Measurements from ENCODE around the gene SORCS2.
A peak's percentile ranks its signal among the peaks of the same experiment; 100 is the strongest.
"Not testable (repeated sequence)": the region's sequence is repeated elsewhere in the genome, so short reads cannot be mapped to it uniquely, and the experiment has no call there.

The SORCS2 gene

DNA sequence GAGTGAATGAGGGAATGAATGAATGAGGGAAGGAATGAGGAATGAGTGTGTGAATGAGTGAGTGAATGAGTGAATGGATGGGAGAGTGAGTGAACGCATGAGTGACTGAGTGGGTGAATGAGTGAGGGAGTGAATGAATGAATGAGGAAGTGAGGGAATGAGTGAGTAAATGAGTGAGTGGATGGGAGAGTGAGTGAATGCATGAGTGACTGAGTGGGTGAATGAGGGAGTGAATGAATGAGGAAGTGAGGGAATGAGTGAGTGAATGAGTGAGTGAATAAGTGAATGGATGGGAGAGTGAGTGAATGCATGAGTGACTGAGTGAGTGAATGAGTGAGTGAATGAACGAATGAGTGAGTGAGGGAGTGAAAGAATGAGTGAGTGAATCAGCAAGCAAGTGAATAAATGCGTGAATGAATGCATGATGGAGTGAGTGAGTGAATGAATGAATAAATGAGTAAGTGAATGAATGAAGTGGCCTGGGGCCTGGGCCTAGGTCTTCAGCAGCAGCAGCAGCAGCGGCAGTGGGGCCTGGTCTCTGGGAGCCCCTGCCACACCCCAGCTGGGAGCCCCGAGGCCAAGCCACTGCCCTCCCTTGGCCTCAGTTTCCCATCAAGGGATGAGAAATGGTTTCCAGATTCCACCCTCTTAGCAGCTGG lies 258.6 kb downstream of the SORCS2 start:
- no peak for DNase-seq

- DNase-seq: no peak
Observed at GRCh38 chr4:7451434-7451789, 259.1 kb downstream of the SORCS2 start.

- no peak for DNase-seq
Observed at GRCh38 chr4:7451800-7452199, 259.5 kb downstream of the SORCS2 start.

DNA sequence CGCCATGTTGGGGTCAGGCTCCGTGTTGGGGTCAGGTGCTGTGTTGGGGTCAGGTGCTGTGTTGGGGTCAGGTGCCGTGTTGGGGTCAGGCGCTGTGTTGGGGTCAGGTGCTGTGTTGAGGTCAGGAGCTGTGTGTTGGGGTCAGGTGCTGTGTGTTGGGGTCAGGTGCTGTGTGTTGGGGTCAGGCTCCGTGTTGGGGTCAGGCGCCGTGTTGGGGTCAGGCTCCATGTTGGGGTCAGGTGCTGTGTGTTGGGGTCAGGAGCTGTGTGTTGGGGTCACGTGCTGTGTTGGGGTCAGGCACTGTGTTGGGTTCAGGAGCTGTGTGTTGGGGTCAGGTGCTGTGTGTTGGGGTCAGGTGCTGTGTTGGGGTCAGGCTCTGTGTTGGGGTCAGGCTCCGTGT lies 260.5 kb downstream of the SORCS2 start:
- DNase-seq: not testable (repeated sequence)

DNA sequence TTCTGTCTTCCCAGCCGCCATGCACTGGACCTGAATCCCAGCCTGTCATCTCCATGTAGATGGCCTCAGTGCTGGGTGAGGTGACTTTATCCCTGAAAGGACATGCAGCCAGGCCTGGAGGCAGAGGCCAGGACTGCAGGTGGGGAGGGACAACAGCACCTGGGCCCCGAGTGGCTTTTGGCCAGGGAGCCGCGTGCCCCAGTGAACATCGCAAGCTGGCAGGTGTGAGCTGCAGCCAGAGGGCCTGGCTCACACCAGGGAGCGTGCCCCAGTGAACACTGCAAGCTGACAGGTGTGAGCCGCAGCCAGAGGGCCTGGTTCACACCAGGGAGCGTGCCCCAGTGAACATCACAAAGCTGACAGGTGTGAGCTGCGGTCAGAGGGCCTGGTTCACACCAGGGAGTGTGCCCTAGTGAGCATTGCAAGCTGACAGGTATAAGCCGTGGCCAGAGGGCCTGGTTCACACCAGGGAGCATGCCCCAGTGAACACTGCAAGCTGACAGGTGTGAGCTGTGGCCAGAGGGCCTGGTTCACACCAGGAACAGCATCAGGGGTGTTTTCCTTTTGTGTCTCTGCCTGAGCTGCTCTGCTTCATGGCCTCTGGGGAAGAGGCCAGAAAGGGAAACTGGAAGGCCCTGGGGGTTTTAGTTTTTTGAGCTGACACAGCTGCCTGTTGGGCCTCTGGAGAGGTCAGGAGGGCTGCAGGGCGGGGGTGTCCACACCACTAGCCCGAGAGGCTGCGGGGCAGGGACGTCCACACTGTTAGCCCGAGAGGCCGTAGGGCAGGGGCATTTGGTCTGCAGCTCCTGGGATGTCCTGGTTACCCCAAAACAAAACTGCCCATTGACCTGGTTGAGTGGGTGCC lies 265.1 kb downstream of the SORCS2 start:
- DNase-seq: no peak

DNA sequence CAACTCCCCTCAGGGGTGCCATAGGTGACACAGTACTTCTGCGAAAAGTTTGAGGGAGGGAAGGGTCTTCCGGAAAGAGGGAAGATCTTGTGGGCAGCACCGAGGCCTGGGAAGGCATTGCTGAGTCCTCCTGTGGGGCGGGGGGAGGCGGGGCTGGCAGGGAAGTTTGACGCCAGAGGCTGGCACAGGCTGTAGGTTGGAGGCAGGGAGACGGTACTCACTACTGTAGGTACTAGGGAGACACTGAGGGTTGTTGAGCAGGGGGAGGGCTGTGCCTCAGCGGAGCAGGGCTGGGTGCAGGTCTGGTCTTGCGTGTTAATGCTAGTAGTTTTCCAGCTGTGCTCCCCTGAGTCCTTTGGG lies 265.7 kb downstream of the SORCS2 start:
- no peak for DNase-seq

DNA sequence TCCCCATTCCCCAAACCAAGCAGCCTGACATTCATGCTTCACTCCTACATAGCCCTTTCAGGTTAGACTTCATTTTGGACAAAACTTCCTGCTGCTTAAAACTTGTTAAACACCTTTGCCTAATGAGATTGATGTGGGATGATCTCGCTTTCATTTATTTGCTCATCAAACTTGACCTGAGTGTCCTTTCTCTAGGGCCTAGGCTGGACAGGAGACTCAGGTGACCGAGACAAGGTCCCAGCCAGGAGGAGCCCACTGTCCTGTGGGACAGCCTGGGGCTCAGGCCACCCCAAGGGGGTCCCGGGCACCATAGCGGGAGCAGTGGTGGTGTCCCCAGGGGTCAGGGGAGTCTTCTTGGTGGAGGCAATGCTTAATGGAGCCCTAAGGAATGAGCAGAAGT lies 266.1 kb downstream of the SORCS2 start:
- DNase-seq: no peak

DNA sequence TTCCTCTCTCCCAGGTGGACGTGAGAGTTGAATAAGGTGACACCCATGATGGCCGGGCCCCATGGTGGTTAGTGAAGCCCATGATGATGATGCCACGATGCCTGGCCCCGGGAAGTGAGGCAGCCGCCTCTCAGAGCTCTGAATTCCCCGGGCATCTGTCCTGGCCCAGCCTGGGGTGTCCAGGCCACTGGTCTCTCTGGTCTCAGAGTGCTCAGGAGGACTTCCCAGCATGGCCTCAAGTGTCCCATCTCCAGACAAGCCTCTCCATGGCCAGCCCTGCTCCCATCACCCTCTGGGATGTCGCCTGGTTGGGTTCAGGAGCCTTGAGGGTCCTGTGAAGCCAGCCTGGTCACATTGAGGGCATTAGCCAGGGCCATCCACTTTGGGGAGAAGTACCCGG lies 267.1 kb downstream of the SORCS2 start:
- DNase-seq: no peak

DNA sequence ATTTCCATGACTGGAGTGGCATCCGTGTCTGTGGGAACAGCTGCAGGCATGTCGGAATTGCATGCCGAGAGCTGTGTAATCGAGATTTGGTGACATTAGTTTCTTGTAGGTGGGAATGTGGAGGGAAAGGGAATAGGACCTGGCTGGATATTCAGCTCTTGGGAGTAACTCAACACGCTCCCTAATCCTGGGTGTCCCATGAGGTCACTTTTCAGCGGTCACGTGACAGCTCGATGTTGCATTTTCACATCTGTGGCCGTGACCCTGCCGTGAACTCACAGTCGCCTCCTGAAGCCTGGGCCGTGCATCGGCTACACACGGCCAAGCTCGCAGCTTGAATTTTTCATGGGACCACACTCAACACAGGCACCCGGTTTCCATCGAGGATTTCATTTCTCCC lies 268.2 kb downstream of the SORCS2 start:
- no peak for DNase-seq

DNA sequence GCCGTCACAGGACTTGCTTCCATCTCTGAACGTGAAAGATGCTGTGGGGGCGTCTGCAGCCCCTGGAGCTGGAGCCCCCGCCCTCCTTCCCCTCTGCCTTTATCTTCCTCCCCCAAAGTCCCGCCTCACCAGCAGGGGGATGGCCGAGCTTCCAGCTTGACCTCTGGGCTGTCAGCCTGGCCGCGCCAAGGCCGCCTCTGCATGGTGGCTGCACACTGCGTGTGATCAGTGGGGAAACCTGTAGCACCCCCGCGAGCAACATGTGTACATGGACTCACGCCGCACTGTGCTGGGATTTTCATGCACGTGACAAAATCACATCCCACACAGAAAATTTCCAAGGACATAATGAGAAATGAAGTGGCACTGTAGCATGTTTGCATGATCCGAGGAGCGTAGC lies 268.9 kb downstream of the SORCS2 start:
- DNase-seq: no peak

- DNase-seq: no peak
Observed at GRCh38 chr4:7462509-7462971, 270.2 kb downstream of the SORCS2 start.

DNA sequence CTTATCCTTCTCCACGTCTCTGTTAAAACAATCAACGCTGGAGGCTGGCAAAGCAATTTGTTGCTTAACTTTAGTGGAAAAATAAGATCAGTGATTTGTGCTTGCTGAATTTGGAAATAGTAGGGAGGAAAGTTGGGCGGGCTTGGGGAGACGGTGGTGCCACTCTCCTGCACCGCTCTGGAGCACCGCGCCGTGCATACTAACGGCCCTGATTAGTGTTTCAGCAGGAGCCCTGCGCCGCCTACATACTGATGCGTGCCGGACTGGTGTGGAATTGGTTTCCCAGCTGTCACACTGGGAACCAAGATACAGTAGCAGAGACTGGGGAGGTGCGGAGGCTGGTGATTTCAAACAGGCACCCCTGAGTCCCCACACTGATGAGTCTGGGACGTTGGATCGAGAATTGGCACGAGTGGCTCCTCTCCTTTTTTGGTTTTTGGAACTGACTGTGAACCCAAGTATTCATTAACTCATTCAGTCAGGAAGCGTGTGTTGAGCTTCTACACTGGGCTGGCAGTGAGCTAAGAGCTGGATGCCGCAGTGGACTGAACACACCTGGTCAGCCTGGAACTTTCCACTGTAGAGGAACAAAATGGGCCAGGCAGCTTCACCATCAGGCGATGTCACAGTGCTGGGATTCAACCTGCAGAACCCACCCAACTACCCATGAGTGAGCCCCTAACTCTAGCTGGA lies 271.4 kb downstream of the SORCS2 start:
- DNase-seq: no peak

DNA sequence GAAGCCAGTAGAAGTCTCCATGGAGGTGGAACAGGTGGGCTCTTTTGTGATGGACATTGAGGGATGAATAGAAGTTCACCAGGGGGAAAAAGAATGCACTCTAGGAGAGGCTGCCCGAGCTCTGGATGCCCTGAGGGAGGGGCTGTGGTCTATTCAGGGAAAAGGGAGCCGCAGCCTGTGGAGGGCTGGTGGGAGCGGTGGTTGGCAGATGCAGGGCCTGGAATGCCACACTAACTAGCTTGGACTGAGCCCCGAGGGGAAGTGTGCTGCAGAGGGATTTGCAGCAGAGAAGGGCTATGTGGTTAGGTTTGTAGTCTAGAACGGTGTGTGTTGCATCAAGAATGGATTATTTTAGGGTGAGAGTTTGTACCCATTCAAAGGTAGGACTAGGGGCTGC lies 271.9 kb downstream of the SORCS2 start:
- DNase-seq: no peak

DNA sequence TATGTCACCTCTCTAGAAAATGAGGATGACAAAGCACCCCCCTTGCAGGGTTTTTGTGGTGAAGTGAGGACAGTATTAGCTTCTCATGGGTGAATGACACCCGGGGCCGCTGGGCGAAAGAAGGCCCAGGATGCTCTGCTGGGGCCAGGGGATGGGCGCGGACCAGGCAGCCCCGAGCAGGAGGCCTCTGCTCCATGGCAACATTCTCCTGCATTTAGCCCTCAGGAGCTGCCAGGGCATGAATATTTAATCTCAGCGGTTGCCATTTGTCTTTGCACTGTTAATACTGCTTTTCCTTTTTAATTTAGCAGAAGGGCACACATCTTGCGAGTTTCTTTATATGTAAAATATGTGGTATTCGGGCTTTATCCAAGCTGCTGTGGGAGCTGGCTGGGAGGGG lies 272.7 kb downstream of the SORCS2 start:
- no peak for DNase-seq

GRCh38 chr4:7466215-7466614 lies 273.9 kb downstream of the SORCS2 start:
- no peak for DNase-seq

DNA sequence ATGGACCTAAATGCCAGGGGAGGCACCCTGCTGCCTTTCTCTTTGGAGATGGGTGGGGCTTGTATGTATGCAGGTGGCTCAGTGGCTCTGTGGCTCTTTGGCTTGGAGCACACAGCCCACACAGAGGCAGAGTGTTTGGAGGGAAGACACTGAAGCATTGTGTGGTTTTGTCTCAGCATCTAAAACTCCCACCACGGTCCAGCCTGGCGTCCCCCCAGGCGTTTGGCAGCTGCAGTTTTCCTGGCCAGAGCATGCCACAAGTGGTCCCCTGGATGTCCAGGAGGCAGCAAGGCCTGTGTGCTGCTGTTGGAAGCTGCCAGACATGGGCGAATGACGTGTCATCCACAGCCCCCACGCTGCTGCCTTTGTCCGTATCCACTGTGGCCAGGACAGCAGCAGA lies 274.6 kb downstream of the SORCS2 start:
- no peak for DNase-seq

- no peak for DNase-seq
Observed at GRCh38 chr4:7467471-7467870, 275.1 kb downstream of the SORCS2 start.

DNA sequence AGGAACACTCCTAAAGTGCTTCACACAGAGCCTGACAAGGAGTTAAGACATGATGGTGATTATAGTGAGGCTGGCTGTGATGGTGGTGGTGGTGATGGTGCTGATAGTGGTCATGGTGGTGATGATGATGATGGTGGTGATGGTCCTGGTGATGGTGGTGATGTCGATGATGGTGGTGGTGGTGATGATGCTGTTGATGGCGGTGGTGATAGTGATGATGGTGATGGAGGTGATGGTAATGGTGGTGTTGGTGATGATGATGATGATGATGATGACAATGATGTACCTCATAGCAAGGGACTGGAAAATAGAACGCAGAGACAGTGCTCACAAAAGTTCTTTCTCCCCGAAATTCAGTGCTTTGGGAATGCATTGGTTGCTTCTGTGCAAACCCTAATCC lies 276.7 kb downstream of the SORCS2 start:
- no peak for DNase-seq

DNA sequence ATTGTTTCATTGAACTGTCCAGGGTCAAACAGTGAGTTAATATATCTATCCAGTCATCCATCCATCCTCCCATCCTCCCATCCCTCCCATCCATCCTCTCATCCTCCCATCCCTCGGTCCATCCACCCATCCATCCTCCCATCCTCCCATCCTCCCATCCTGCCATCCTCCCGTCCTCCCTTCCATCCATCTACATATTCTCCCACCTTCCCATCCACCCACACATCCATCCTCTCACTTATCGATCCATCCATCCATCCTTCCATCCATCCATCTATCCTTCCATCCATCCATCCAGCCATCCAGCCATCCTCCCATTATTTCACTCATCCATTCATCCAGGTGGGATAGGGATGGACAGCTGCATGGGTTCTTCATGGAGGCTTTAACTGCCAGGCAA lies 277.8 kb downstream of the SORCS2 start:
- no peak for DNase-seq

GRCh38 chr4:7470522-7471128 lies 278.3 kb downstream of the SORCS2 start:
- no peak for DNase-seq

GRCh38 chr4:7472442-7473013 lies 280.2 kb downstream of the SORCS2 start:
- DNase-seq: peak; percentile 51

- DNase-seq: no peak
Observed at GRCh38 chr4:7473081-7473480, 280.7 kb downstream of the SORCS2 start.

- DNase-seq: no peak
Observed at GRCh38 chr4:7474320-7474719, 282.0 kb downstream of the SORCS2 start.
